Activated B cell treated with CpG ODN at 0.5 μM for 24 hours (primary cell): Measurements from ENCODE around the gene PPP1R1A. TPM values are rescaled to one million over a fixed set of nuclear protein-coding genes. Genes with fewer than 3 reads are reported as not detected.

Experiments used
- ATAC-seq: fragments of 200-7000 bp; cut with Tn5 transposase; one replicate; pipeline ENCODE4 v1.10.0; 2021; ENCODE audit warnings: low read depth, mild to moderate bottlenecking, moderate library complexity
- CTCF ChIA-PET: fragments of 350-600 bp; sonication (Branson Sonifier 250); formaldehyde crosslinking; loops from one replicate; lab custom pipeline; 2021; ENCODE audit warnings: antibody characterized with exemption; lab: Charles Lee
- POLR2A ChIA-PET: fragments of 350-600 bp; sonication (Branson Sonifier 250); formaldehyde crosslinking; loops from one replicate; lab custom pipeline; 2021; ENCODE audit warnings: antibody characterized with exemption; lab: Charles Lee
- DNase-seq: peaks from one replicate; pipeline ENCODE4 v3.0.0; 2022
- H3K27ac Mint-ChIP-seq: one replicate; pipeline ENCODE4 v1.8.0; 2020; ENCODE audit warnings: mixed read lengths
- H3K27me3 Mint-ChIP-seq: one replicate; pipeline ENCODE4 v1.8.0; 2021; ENCODE audit warnings: mixed read lengths
- H3K36me3 Mint-ChIP-seq: one replicate; pipeline ENCODE4 v1.8.0; 2021; ENCODE audit warnings: low read depth, mixed read lengths
- H3K4me1 Mint-ChIP-seq: one replicate; pipeline ENCODE4 v1.8.0; 2021; ENCODE audit warnings: mixed read lengths
- H3K4me3 Mint-ChIP-seq: one replicate; pipeline ENCODE4 v1.8.0; 2020; ENCODE audit warnings: mild to moderate bottlenecking, mixed read lengths
- H3K9me3 Mint-ChIP-seq: one replicate; pipeline ENCODE4 v1.8.0; 2020; ENCODE audit warnings: mixed read lengths
- CTCF ChIP-seq: fragments of 200-600 bp; IDR thresholded peaks from one replicate; pipeline ENCODE4 v1.8.0; 2022; ENCODE audit warnings: antibody characterized with exemption, mild to moderate bottlenecking
- intact Hi-C: fragments of 100-400 bp; cut with micrococcal nuclease; formaldehyde crosslinking; loops from one replicate; pipeline ENCODE4 v1.15.1; 2024
- total RNA-seq: library from RNA; stranded (reverse); gene quantifications from 2 replicates; pipeline ENCODE4 v1.2.3, GENCODE V29; 2022

Gene PPP1R1A
- total RNA-seq, 1 donor from 2014 or later, result not detected

GRCh38 chr12:54622463-54623183 lies 34.2 kb upstream of the PPP1R1A start:
- DNase-seq (no peak), ATAC-seq (no peak)
- no peak for TF ChIP-seq CTCF
- peaks cover 5% of the 10 kb centered on the region for H3K9me3 Mint-ChIP-seq
- peaks cover 36% of the 10 kb centered on the region for H3K27me3 Mint-ChIP-seq
- intact Hi-C loops, result no loop called here
- H3K36me3 Mint-ChIP-seq, result no peaks in the 10 kb centered on the region
- POLR2A ChIA-PET, result no interaction called here
- H3K4me3 Mint-ChIP-seq, result no peak overlapping the region
- CTCF ChIA-PET, result no interaction called here
- no peak overlapping the region for H3K27ac Mint-ChIP-seq
- H3K4me1 Mint-ChIP-seq, result no peaks in the 10 kb centered on the region

GRCh38 chr12:54616933-54617680 lies 28.6 kb upstream of the PPP1R1A start:
- H3K4me1 Mint-ChIP-seq, result peaks cover 4% of the 10 kb centered on the region
- H3K4me3 Mint-ChIP-seq, result no peak overlapping the region
- ATAC-seq (no peak), DNase-seq (no peak)
- POLR2A ChIA-PET, result no interaction called here
- TF ChIP-seq CTCF, result no peak
- intact Hi-C loops, result no loop called here
- H3K27ac Mint-ChIP-seq, result no peak overlapping the region
- peaks cover 39% of the 10 kb centered on the region for H3K27me3 Mint-ChIP-seq
- no peaks in the 10 kb centered on the region for H3K36me3 Mint-ChIP-seq
- CTCF ChIA-PET, result no interaction called here
- no peaks in the 10 kb centered on the region for H3K9me3 Mint-ChIP-seq

GRCh38 chr12:54612225-54612750 lies 23.8 kb upstream of the PPP1R1A start:
- Mint-ChIP-seq H3K27ac (no peak overlapping the region), H3K4me3 (no peak overlapping the region), H3K9me3 (no peaks in the 10 kb centered on the region), H3K4me1 (peaks cover 4% of the 10 kb centered on the region), H3K36me3 (no peaks in the 10 kb centered on the region), H3K27me3 (peaks cover 52% of the 10 kb centered on the region)
- no peak for DNase-seq
- ATAC-seq, result no peak
- no peak for TF ChIP-seq CTCF
- CTCF ChIA-PET, result no interaction called here
- intact Hi-C loops, result no loop called here
- POLR2A ChIA-PET, result no interaction called here

- POLR2A ChIA-PET, result no interaction called here
- intact Hi-C loops, result no loop called here
- no peak for ATAC-seq
- peaks cover 2% of the 10 kb centered on the region for H3K4me1 Mint-ChIP-seq
- DNase-seq, result no peak
- H3K4me3 Mint-ChIP-seq, result no peak overlapping the region
- CTCF ChIA-PET, result no interaction called here
- H3K27me3 Mint-ChIP-seq, result peaks cover 53% of the 10 kb centered on the region
- no peak for TF ChIP-seq CTCF
- no peaks in the 10 kb centered on the region for H3K9me3 Mint-ChIP-seq
- no peaks in the 10 kb centered on the region for H3K36me3 Mint-ChIP-seq
- H3K27ac Mint-ChIP-seq, result no peak overlapping the region
Measured at GRCh38 chr12:54611715-54612149, 23.3 kb upstream of the PPP1R1A start.

GRCh38 chr12:54608769-54609168 lies 20.3 kb upstream of the PPP1R1A start:
- ATAC-seq, result no peak
- Mint-ChIP-seq H3K9me3 (no peaks in the 10 kb centered on the region), H3K4me1 (no peaks in the 10 kb centered on the region)

More at GRCh38 chr12:54608769-54609168, 20.3 kb upstream of the PPP1R1A start:
- ChIA-PET POLR2A (no interaction called here), CTCF (no interaction called here)
- no peak for DNase-seq
- intact Hi-C loops, result no loop called here
- no peaks in the 10 kb centered on the region for H3K36me3 Mint-ChIP-seq
- H3K27me3 Mint-ChIP-seq, result peaks cover 31% of the 10 kb centered on the region
- H3K27ac Mint-ChIP-seq, result no peak overlapping the region
- TF ChIP-seq CTCF, result no peak
- no peak overlapping the region for H3K4me3 Mint-ChIP-seq
